SK-N-MC (cell line): ENCODE results near the gene GOLGA6L2.

ENCODE experiments used
- EZH2 ChIP-seq: fragments of 200-600 bp; sonication (generic); IDR thresholded peaks from one replicate; pipeline ENCODE4 v1.6.1; 2017; ENCODE audit warnings: antibody characterized with exemption
- POLR2AphosphoS5 ChIP-seq: IDR thresholded peaks from 2 replicates; pipeline ENCODE4 v1.6.1; 2012; ENCODE audit warnings: mild to moderate bottlenecking, low read depth, low read length, borderline replicate concordance

GRCh38 chr15:23397779-23398178, 49.3 kb downstream of the GOLGA6L2 start:
- no peak for TF ChIP-seq EZH2
- TF ChIP-seq POLR2AphosphoS5, result no peak
